GM18507 (cell line): ENCODE results near the gene ITIH4.

Experiments
- DNase-seq: peaks from one replicate; pipeline ENCODE4 v3.0.0; 2011; ENCODE audit warnings: low read depth; ENCODE audit not compliant: insufficient read length; ENCODE audit errors: extremely low spot score
- FAIRE-seq: peaks from 2 replicates; lab custom pipeline; 2011; peaks lifted over from hg19 to GRCh38; lab: Jason Lieb, UNC

The ITIH4 gene

GRCh38 chr3:52851348-52851747 is 20.9 kb upstream of the ITIH4 start:
- peak; percentile 45 for FAIRE-seq
- no peak for DNase-seq

GRCh38 chr3:52849656-52850055 is 19.2 kb upstream of the ITIH4 start:
- no peak for FAIRE-seq

GRCh38 chr3:52848617-52849016 is 18.1 kb upstream of the ITIH4 start:
- DNase-seq (no peak), FAIRE-seq (no peak)

More at GRCh38 chr3:52849656-52850055, 19.2 kb upstream of the ITIH4 start:
- DNase-seq: no peak

GRCh38 chr3:52847726-52848125 is 17.3 kb upstream of the ITIH4 start:
- no peak for FAIRE-seq
- DNase-seq: no peak

- DNase-seq (no peak), FAIRE-seq (no peak)
Measured at GRCh38 chr3:52847241-52847640, 16.8 kb upstream of the ITIH4 start.

- DNase-seq (peak; percentile 47), FAIRE-seq (peak; percentile 94)
Measured at GRCh38 chr3:52846432-52846965, 16.0 kb upstream of the ITIH4 start.

GRCh38 chr3:52845691-52846431 is 15.4 kb upstream of the ITIH4 start:
- DNase-seq (no peak), FAIRE-seq (no peak)

GRCh38 chr3:52845157-52845556 is 14.7 kb upstream of the ITIH4 start:
- FAIRE-seq: no peak

GRCh38 chr3:52844290-52844975 is 14.0 kb upstream of the ITIH4 start:
- DNase-seq: no peak
- peak; percentile 63 for FAIRE-seq

More at GRCh38 chr3:52845157-52845556, 14.7 kb upstream of the ITIH4 start:
- DNase-seq: no peak

- FAIRE-seq (no peak), DNase-seq (no peak)
Measured at GRCh38 chr3:52843881-52844280, 13.4 kb upstream of the ITIH4 start.

GRCh38 chr3:52843108-52843865 is 12.8 kb upstream of the ITIH4 start:
- DNase-seq (no peak), FAIRE-seq (no peak)

- FAIRE-seq: no peak
- no peak for DNase-seq
Measured at GRCh38 chr3:52842424-52842823, 12.0 kb upstream of the ITIH4 start.

GRCh38 chr3:52841981-52842340 is 11.5 kb upstream of the ITIH4 start:
- DNase-seq (no peak), FAIRE-seq (no peak)

- DNase-seq: no peak
- FAIRE-seq: no peak
Measured at GRCh38 chr3:52841211-52841980, 10.9 kb upstream of the ITIH4 start.

- no peak for FAIRE-seq
- DNase-seq: no peak
Measured at GRCh38 chr3:52839892-52840545, 9.5 kb upstream of the ITIH4 start.

- FAIRE-seq (no peak), DNase-seq (no peak)
Measured at GRCh38 chr3:52839268-52839575, 8.8 kb upstream of the ITIH4 start.

- FAIRE-seq (peak; percentile 92), DNase-seq (peak; percentile 39)
Measured at GRCh38 chr3:52838561-52839267, 8.2 kb upstream of the ITIH4 start.

GRCh38 chr3:52836986-52837385 is 6.5 kb upstream of the ITIH4 start:
- DNase-seq (no peak), FAIRE-seq (no peak)

GRCh38 chr3:52836471-52836845 is 6.0 kb upstream of the ITIH4 start:
- FAIRE-seq: peak; percentile 86
- DNase-seq: peak; percentile 52
